Esophagus squamous epithelium (tissue), 5 donors: ENCODE results near the gene PARD3B. TPM values are rescaled to one million over a fixed set of nuclear protein-coding genes. Genes with fewer than 3 reads are reported as not detected.

ENCODE experiments used
- DNase-seq: peaks from one replicate; lab custom pipeline; 2025; lab: John Stamatoyannopoulos, UW
- H3K27ac ChIP-seq, 4 donors: fragments of 200-600 bp; sonication (generic); one replicate each; pipeline ENCODE4 v1.5.1; 2016 to 2019; ENCODE audit warnings: mild to moderate bottlenecking in 1 of 4
- H3K27me3 ChIP-seq, 4 donors: fragments of 200-600 bp; sonication (generic); 1 replicate in 3 of 4; 2 replicates in 1 of 4; pipeline versions ENCODE4 v1.5.1 to v1.6.0; 2017 to 2021; ENCODE audit warnings: antibody characterized with exemption in 1 of 4
- H3K36me3 ChIP-seq, 3 donors: fragments of 200-600 bp; sonication (generic); one replicate each; pipeline ENCODE4 v1.5.1; 2016 to 2019
- H3K4me1 ChIP-seq, 3 donors: fragments of 200-600 bp; sonication (generic); one replicate each; pipeline ENCODE4 v1.5.1; 2017 to 2019
- H3K4me3 ChIP-seq, 4 donors: fragments of 200-600 bp; sonication (generic); 1 replicate in 3 of 4; 2 replicates in 1 of 4; pipeline ENCODE4 v1.5.1; 2016 to 2019; ENCODE audit warnings: mild to moderate bottlenecking in 2 of 4, moderate library complexity in 1 of 4
- H3K9me3 ChIP-seq, 3 donors: fragments of 200-600 bp; sonication (generic); one replicate each; pipeline ENCODE4 v1.5.1; 2016 to 2019
- CTCF ChIP-seq, 6 experiments: fragments of 450-650 bp in 4 of 6; fragments of 200-600 bp in 2 of 6; sonication (generic) in 2 of 6; IDR thresholded peaks; one replicate each; pipeline ENCODE4 v1.5.1; 2016 to 2019; ENCODE audit warnings: antibody characterized with exemption in 6 of 6, mild to moderate bottlenecking in 4 of 6, moderate library complexity in 4 of 6
- POLR2A ChIP-seq, 4 donors: fragments of 450-650 bp; IDR thresholded peaks; one replicate each; pipeline ENCODE4 v1.6.1; 2017; ENCODE audit warnings: antibody characterized with exemption in 4 of 4, mild to moderate bottlenecking in 4 of 4, moderate library complexity in 3 of 4
- WGBS, 2 donors: methylation state at CpG; one replicate each; pipeline ENCODE4 v1.1.5; 2018; 5-methylcytosine and 5-hydroxymethylcytosine counted together
- intact Hi-C: fragments of 100-400 bp; cut with DNase I; formaldehyde crosslinking; loops from one replicate; pipeline ENCODE4 v1.15.0; 2022
- total RNA-seq, 4 donors: library from RNA; depleted of rRNA; stranded (reverse); fragments of >200 nt; gene quantifications; one replicate each; pipeline ENCODE4 v1.1.0, GENCODE V29; 2016
- donor health status: DM: yes; HTN: yes; CAD: no.

PARD3B gene
- total RNA-seq, 4 donors from 2014 or later, result 2.4 to 15.8 (median 4.3) TPM

DNA sequence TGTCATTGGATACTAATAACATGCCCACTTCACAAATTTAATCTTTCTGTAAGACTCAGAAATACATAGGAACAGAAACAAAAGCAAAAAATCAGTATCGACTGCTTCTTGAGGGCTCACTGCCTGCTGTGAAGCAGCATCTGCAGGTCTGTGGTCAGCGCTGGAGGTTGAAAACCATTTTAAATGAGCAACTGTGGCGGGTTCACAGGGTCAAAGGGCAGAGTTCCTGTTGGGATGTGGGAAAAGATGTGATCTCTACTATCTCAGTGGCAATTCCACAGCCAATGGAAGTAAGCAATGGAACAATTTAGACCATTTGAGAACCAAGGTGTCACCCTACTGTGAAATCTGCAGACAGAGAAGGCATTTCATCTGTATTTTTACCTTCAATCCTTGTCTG is 468.3 kb downstream of the PARD3B start:
- TF ChIP-seq POLR2A (IDR thresholded peaks at IDR 0.05), result no peak
- no peak for TF ChIP-seq CTCF (IDR thresholded peaks at IDR 0.05)
- Histone ChIP-seq H3K27ac (no peak overlapping the region), H3K36me3 (no peaks in the 10 kb centered on the region), H3K4me1 (no peaks in the 10 kb centered on the region), H3K9me3 (no peaks in the 10 kb centered on the region), H3K4me3 (no peak overlapping the region), H3K27me3 (no peaks in the 10 kb centered on the region)
- DNase-seq, result no peak
- intact Hi-C loops, result no loop called here
- WGBS, 2 donors, result 90 to 92% methylated on average over 3 of the region's 3 CpGs

DNA sequence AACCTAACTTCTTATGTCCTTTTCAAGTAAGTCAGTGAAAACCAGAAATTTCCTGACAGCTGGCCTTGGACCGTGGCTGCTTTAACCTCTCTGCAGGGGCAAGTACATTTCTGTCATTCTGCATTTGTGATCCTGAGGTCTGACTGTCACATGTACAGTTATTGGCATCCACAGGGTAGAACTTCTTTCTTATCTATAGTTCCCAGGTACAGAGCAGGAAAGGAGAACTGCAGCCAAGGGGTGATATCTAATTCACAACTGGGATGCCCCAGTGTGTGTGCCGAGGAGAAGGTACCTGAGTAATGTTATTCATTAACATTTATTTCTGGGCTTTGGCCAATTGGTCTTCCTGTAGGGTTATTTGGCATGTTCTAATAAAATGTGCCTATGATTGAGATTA is 468.9 kb downstream of the PARD3B start:
- Histone ChIP-seq H3K4me1 (no peaks in the 10 kb centered on the region), H3K36me3 (no peaks in the 10 kb centered on the region), H3K27me3 (no peaks in the 10 kb centered on the region), H3K4me3 (no peak overlapping the region), H3K9me3 (no peaks in the 10 kb centered on the region), H3K27ac (no peak overlapping the region)
- TF ChIP-seq POLR2A (IDR thresholded peaks at IDR 0.05) (no peak), CTCF (IDR thresholded peaks at IDR 0.05) (no peak)
- no peak for DNase-seq
- 72 to 75% methylated on average over 2 of the region's 2 CpGs for WGBS, 2 donors
- intact Hi-C loops, result no loop called here

- TF ChIP-seq POLR2A (IDR thresholded peaks at IDR 0.05) (no peak), CTCF (IDR thresholded peaks at IDR 0.05) (no peak)
- Histone ChIP-seq H3K4me1 (no peaks in the 10 kb centered on the region), H3K27me3 (no peaks in the 10 kb centered on the region), H3K9me3 (no peaks in the 10 kb centered on the region), H3K27ac (no peak overlapping the region), H3K36me3 (no peaks in the 10 kb centered on the region), H3K4me3 (no peak overlapping the region)
- DNase-seq, result no peak
- intact Hi-C loops, result no loop called here
- WGBS, 2 donors, result 66 to 70% methylated on average over 2 of the region's 2 CpGs
These were observed 472.1 kb downstream of the PARD3B start for GRCh38 chr2:205017381-205017780.

GRCh38 chr2:205017912-205018311 is 472.6 kb downstream of the PARD3B start:
- TF ChIP-seq CTCF (IDR thresholded peaks at IDR 0.05) (no peak), POLR2A (IDR thresholded peaks at IDR 0.05) (no peak)
- H3K27ac ChIP-seq, result no peak overlapping the region
- no peaks in the 10 kb centered on the region for H3K27me3 ChIP-seq
- intact Hi-C loops, result no loop called here
- no peak for DNase-seq
- H3K36me3 ChIP-seq, result no peaks in the 10 kb centered on the region
- H3K4me1 ChIP-seq, result no peaks in the 10 kb centered on the region
- WGBS, 2 donors, result 74 to 87% methylated on average over 1 of the region's 1 CpG
- no peaks in the 10 kb centered on the region for H3K9me3 ChIP-seq
- H3K4me3 ChIP-seq, result no peak overlapping the region

GRCh38 chr2:205020673-205021072 is 475.4 kb downstream of the PARD3B start:
- Histone ChIP-seq H3K36me3 (no peaks in the 10 kb centered on the region), H3K4me3 (no peak overlapping the region), H3K27ac (no peak overlapping the region), H3K27me3 (no peaks in the 10 kb centered on the region), H3K9me3 (no peaks in the 10 kb centered on the region), H3K4me1 (peaks cover 5 to 12% (median 10%) of the 10 kb centered on the region in 3 donors)
- WGBS, 2 donors, result 76 to 90% methylated on average over 3 of the region's 3 CpGs
- TF ChIP-seq POLR2A (IDR thresholded peaks at IDR 0.05) (no peak), CTCF (IDR thresholded peaks at IDR 0.05) (no peak)
- intact Hi-C loops, result no loop called here
- DNase-seq, result no peak
